Activated CD8-positive, alpha-beta memory T cell treated with anti-CD3 and anti-CD28 coated beads for 36 hours (primary cell): ENCODE data around the gene PEBP1. TPM values are rescaled to one million over a fixed set of nuclear protein-coding genes. Genes with fewer than 3 reads are reported as not detected.

Experiments
- CTCF ChIA-PET: fragments of 350-600 bp; sonication (Branson Sonifier 250); formaldehyde crosslinking; loops from one replicate; lab custom pipeline; 2021; ENCODE audit warnings: antibody characterized with exemption; lab: Charles Lee
- POLR2A ChIA-PET: fragments of 350-600 bp; sonication (Branson Sonifier 250); formaldehyde crosslinking; loops from one replicate; lab custom pipeline; 2021; ENCODE audit warnings: antibody characterized with exemption; lab: Charles Lee
- total RNA-seq, 2 experiments: library from RNA; stranded (reverse); gene quantifications; one replicate each; pipeline ENCODE4 v1.2.3, GENCODE V29; 2021

Gene PEBP1
- total RNA-seq = 100 to 1,000 TPM; 143 to 149 TPM

- POLR2A ChIA-PET = interaction anchor here (0.7 to 1.7 kb wide), 10 partner anchors 32 to 261 kb away, joined by 3 to 10 read pairs (median 3); partner anchors contain the start of genes RFC5, SUDS3, VSIG10 and WSB2
- CTCF ChIA-PET = interaction anchor here (0.9 to 1.9 kb wide), 8 partner anchors 9 to 261 kb away, joined by 3 to 9 read pairs (median 3); partner anchors contain the start of genes RFC5, SUDS3 and WSB2
Measured at GRCh38 chr12:118135788-118136558, at the start of gene PEBP1. Gene PEBP1, plus strand, starts transcription at chr12:118136124. Its CDS starts 86 bp downstream, at chr12:118136210.

- POLR2A ChIA-PET = no interaction called here
- CTCF ChIA-PET = no interaction called here
Measured at GRCh38 chr12:118089782-118090181, 46.1 kb upstream of the PEBP1 start.

- ChIA-PET POLR2A (no interaction called here), CTCF (interaction anchor here (1.1 kb wide), 1 partner anchor 1104 kb away, joined by 3 read pairs; no protein-coding TSS in a partner anchor)
Measured at GRCh38 chr12:118094039-118094438, 41.9 kb upstream of the PEBP1 start.

- CTCF ChIA-PET = no interaction called here
- POLR2A ChIA-PET = no interaction called here
Measured at GRCh38 chr12:118098401-118098800, 37.5 kb upstream of the PEBP1 start.

- CTCF ChIA-PET = no interaction called here
- POLR2A ChIA-PET = no interaction called here
Measured at GRCh38 chr12:118098911-118099671, 36.8 kb upstream of the PEBP1 start.

GRCh38 chr12:118101051-118101450, 34.9 kb upstream of the PEBP1 start:
- ChIA-PET CTCF (no interaction called here), POLR2A (no interaction called here)

- CTCF ChIA-PET = no interaction called here
- POLR2A ChIA-PET = no interaction called here
Measured at GRCh38 chr12:118102070-118102469, 33.9 kb upstream of the PEBP1 start.

DNA sequence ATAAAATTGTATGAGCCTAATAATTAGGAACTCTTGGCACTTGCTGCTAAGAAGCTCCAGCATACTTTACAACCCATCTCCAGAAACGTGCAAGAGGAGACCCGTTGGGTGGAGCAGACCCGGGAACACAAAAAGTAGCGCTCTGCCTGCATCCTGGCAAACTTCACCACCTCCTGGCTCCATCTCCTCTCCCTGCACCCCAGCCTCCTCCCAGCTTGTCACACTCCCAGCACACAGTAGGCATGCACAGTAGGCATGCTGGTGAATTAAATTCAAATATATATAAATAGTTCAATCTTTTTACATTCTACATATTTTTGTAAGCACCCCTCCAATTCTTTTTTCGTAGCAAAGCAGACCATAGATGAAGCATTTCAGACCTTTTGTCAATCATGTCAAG, 33.3 kb upstream of the PEBP1 start:
- ChIA-PET CTCF (no interaction called here), POLR2A (no interaction called here)

GRCh38 chr12:118103201-118103600, 32.7 kb upstream of the PEBP1 start:
- ChIA-PET POLR2A (interaction anchor here (0.6 to 1.1 kb wide), 2 partner anchors 41 to 87 kb away, joined by 3 to 5 read pairs; partner anchors contain the start of gene RFC5), CTCF (interaction anchor here (0.6 kb wide), 2 partner anchors 15 to 146 kb away, joined by 3 read pairs; no protein-coding TSS in a partner anchor)

- ChIA-PET POLR2A (interaction anchor here (0.6 to 1.1 kb wide), 3 partner anchors 32 to 87 kb away, joined by 3 to 5 read pairs (median 3); partner anchors contain the start of genes PEBP1 and RFC5), CTCF (interaction anchor here (0.6 kb wide), 2 partner anchors 14 to 146 kb away, joined by 3 read pairs; no protein-coding TSS in a partner anchor)
Measured at GRCh38 chr12:118103601-118104382, 32.1 kb upstream of the PEBP1 start, which contains the start of gene VSIG10. Gene VSIG10, minus strand, starts transcription at chr12:118104011. Its CDS starts 340 bp downstream, at chr12:118103671.

GRCh38 chr12:118107011-118107410, 28.9 kb upstream of the PEBP1 start:
- ChIA-PET CTCF (no interaction called here), POLR2A (no interaction called here)

DNA sequence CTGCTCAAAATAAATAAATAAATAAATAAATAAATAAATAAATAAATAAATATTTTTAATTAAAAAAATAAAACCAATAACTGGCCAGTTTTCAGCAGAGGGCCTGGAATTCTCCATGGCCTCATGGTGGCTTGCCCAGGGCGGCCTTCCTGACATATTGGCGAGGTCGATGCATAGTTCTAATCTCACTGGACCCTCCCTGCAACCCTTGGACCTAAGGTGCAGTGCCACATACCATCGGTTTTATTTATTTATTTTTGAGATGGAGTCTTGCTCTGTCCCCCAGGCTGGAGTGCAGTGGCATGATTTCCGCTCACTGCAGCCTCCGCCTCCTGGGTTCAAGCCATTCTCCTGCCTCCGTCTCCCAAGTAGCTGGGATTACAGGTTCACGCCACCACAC, 28.2 kb upstream of the PEBP1 start:
- ChIA-PET CTCF (interaction anchor here (1.0 kb wide), 1 partner anchor 12 kb away, joined by 3 read pairs; no protein-coding TSS in a partner anchor), POLR2A (interaction anchor here (0.6 kb wide), 1 partner anchor 33 kb away, joined by 5 read pairs; no protein-coding TSS in a partner anchor)

DNA sequence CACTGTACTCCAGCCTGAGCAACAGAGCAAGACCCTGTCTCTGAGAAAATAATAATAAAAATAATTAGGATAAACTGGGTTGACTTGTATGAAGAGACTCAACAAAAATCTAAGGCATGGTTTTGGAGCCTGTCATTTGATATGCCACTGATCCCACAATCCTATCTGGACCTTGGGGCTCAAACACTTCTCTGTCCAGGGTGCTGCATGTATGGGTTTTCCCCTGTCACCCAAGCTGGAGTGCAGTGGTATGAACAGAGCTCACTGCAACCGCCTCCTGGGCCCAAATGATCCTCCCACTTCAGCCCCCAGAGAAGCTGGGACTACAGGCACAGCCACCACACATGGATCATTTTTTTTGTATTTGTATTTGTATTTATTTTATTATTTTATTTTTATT, 26.8 kb upstream of the PEBP1 start:
- ChIA-PET CTCF (no interaction called here), POLR2A (no interaction called here)

DNA sequence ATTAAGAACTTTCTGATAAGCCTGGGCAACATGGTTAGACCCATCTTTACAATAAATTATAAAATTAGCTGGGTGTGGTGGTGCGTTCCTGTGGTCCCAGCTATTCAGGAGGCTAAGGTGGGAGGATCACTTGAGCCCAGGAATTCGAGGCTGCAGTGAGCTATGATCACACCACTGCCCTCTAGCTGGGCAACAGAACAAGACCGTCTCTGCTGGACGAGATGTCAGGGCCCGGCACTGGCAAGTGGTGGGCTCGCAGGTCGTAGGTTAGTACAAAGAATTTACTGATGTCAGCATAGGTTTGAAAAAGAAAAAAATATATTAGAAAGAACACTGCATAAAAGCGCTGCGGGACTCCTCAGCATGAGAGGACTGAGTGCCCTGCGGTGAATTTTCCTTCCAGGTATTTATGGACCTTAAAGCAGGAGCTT, 16.5 kb upstream of the PEBP1 start:
- ChIA-PET CTCF (interaction anchor here (1.7 kb wide), 1 partner anchor 11 kb away, joined by 3 read pairs; no protein-coding TSS in a partner anchor), POLR2A (no interaction called here)

GRCh38 chr12:118120579-118121363, 15.2 kb upstream of the PEBP1 start:
- ChIA-PET POLR2A (interaction anchor here (0.6 kb wide), 1 partner anchor 58 kb away, joined by 3 read pairs; no protein-coding TSS in a partner anchor), CTCF (interaction anchor here (0.9 to 2.0 kb wide), 3 partner anchors 15 to 255 kb away, joined by 3 to 13 read pairs (median 5); partner anchors contain the start of genes PEBP1 and SUDS3)

DNA sequence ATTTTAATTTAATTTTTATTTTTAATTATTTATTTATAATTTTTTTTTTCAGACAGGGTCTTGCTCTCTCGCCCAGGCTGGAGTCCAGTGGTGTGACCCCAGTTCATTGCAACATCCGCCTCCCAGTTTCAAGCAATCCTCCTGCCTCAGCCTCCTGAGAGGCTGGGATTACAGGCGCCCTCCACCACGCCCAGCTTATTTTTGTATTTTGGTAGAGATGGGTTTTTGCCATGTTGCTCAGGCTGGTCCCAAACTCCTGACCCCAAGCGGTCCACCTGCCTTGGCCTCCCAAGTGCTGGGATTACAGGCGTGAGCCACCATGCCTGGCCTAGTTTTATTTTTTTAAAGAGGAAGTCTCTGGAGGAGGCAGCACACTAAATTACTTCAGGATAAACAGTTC, 13.7 kb upstream of the PEBP1 start:
- POLR2A ChIA-PET = no interaction called here

GRCh38 chr12:118124333-118124874, 11.5 kb upstream of the PEBP1 start:
- POLR2A ChIA-PET = no interaction called here
- CTCF ChIA-PET = no interaction called here

More for the DNA sequence above, 13.7 kb upstream of the PEBP1 start:
- CTCF ChIA-PET = no interaction called here

- ChIA-PET POLR2A (no interaction called here), CTCF (no interaction called here)
Measured at GRCh38 chr12:118125743-118126118, 10.2 kb upstream of the PEBP1 start.
